ENCODE data around the gene MAP4K4.

The MAP4K4 gene

DNA sequence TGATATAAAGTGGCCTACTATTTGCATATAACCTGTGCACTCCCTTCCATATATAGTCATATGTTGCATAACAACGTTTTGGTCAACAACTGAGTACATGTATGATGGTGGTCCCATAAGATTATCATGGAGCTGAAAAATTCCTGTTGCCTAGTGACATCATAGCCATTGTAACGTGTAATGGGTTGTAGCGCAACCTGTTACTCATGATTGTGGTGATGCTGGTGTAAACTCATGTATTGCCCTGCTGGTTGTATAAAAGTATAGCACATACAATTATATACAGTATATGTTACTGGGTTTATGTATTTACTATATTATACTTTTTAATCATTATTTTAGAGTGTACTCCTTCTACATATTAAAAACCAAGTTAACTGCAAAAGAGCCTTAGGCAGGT lies 149.5 kb downstream of the MAP4K4 start:
- DNase-seq = no peak

- DNase-seq = no peak
Observed at GRCh38 chr2:101847661-101848339, 150.3 kb downstream of the MAP4K4 start.

DNA sequence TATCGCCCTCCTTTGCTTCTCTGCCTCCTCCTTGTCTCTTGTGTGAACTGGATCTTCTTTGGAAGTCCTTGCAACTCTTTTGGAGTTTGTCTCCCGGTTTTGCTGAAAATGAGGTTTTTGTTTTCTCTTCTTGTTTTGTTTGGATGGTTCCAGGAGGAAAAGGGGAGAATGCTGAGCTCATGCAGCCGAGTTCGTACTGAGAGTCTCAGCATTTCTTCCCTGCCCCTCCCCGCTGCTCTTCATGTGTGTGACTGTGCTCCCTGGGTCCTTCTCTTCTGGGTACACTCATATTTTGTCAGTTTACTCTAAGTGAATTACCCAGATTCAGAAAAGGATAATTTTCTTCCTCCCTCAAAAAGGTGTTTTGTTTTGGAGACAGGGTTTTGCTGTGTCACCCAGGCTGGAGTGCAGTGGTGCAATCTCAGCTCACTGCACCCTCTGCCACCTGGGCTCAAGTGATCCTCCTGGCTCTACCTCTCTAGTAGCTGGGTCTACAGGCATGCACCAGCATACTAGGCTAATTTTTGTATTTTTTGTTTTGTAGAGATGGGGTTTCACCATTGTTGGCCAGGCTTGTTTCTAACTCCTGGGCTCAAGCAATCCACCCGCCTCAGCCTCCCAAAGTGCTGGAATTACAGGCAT lies 151.4 kb downstream of the MAP4K4 start:
- no peak for DNase-seq

- no peak for DNase-seq
Observed at GRCh38 chr2:101850450-101850849, 152.9 kb downstream of the MAP4K4 start.

GRCh38 chr2:101850991-101851390 lies 153.5 kb downstream of the MAP4K4 start:
- no peak for DNase-seq

DNA sequence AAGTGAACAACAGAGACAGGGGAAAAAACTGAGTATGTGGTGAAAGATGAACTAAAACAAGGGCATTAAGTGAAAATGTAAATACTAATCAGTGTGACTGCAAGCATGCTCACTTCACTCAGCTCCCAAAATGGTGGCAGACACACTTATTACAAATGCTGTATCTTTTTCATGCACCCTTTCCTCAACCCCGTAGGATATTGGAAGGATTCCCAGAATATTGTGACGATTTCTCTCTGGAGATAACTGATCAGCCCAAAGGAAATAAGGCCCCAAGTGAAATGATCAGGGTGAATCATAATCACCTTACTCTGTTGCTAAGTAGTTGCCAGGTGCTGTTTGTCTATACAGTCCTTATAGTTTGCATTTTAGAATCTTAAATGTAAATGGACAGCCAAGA lies 155.3 kb downstream of the MAP4K4 start:
- DNase-seq = no peak

DNA sequence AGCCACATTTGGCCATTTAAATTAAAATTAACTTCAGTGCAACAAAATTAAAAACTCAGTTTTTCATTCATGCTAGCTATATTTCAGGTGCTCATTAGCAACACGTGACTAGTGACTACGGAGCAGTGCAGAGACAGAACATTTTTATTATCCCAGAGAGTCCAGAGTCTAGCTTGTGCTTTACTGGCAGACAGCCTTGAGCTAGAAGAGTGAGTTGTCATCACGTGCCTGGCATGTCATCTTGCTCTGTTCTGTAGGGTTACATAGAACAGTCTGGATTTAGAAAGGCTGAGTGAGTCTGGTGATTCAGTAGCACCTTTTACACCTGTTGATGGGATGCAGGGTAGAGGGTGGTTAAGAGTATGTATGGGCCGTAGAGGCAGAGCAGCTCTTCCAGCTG lies 157.4 kb downstream of the MAP4K4 start:
- DNase-seq = no peak

DNA sequence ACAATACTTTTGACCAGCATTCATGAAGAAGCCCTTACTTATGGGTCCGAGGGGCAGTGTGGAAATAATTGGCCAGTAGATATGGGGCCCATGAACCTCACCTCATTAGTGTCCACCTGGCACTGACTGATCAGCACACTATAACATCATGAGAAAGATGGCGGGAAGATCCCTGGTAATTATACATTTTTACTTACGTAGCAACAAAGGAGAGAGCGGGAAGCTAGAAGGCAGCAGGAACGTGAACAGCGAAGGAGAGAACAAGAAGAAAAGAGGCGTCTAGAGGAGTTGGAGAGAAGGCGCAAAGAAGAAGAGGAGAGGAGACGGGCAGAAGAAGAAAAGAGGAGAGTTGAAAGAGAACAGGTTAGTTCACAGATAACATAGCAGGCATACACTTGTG lies 158.3 kb downstream of the MAP4K4 start:
- no peak for DNase-seq

GRCh38 chr2:101858246-101858645 lies 160.7 kb downstream of the MAP4K4 start:
- no peak for DNase-seq

- no peak for DNase-seq
Observed at GRCh38 chr2:101858910-101859309, 161.4 kb downstream of the MAP4K4 start.

- DNase-seq = no peak
Observed at GRCh38 chr2:101859604-101860003, 162.1 kb downstream of the MAP4K4 start.

DNA sequence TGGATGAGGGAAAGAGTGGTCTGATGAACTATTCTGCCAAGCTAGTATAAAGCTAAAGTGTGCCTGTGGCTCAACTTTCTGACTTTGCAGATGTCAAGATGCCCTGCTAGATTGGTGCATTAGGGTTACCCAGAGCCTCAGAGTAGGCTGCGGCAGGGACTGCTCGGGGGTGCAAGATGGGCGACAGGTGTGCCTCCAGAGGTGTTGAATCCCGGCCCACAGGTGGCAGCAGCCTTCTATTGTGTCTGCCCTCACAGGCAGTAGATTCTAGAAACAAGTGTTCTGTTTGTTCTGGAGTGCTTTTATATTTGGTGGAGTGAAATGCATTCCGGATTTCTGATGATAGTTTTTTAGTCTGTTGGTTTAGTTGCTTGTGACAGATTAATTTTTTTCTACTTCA lies 162.7 kb downstream of the MAP4K4 start:
- no peak for DNase-seq

DNA sequence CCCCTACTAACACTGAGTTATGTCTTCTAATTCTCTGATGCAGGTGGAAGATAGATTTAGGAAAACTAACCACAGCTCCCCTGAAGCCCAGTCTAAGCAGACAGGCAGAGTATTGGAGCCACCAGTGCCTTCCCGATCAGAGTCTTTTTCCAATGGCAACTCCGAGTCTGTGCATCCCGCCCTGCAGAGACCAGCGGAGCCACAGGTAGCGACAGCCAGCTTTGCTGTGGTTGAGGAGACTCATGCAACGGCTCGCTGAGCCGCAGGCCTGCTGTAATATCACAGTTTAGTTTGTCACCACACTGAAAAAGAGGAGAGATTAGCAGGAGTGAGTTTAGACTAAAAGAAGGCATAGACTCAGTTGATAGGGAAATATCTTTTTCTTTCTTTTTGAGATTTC lies 163.3 kb downstream of the MAP4K4 start:
- no peak for DNase-seq

DNA sequence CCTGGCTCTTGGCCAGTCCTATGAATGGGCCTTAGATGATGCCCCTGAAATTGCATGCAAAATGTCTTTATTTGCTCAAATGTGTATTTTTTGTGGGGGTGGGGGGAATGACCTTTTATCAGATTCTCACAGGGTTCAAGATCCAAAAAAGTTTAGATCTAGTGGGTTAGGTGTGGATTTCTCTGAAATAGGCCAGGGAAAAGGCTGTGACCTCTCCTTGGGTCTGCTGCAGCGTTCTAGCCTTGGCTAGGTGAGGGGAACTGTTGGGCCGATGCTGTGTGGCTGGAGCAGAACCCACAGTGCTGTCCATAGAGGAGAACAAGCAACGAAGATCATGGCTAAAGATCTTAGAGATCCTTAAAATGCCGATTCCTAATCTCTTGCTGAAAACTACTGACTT lies 163.9 kb downstream of the MAP4K4 start:
- DNase-seq = no peak

DNA sequence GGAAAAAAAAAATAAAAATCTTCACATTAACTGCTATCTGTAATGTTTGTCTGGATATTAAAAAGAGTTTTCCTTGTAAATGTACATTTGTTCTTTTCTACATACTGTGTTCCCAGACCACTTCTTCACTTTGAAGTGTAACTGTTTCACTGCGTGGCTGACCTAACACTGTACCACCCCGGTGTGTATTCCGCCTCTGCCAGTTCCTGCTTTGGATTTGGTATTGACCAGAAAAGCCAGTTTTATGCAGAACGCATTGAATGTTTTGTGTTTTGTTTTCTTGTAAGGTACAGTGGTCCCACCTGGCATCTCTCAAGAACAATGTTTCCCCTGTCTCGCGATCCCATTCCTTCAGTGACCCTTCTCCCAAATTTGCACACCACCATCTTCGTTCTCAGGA lies 166.0 kb downstream of the MAP4K4 start:
- no peak for DNase-seq

- DNase-seq = no peak
Observed at GRCh38 chr2:101864426-101864825, 166.9 kb downstream of the MAP4K4 start.

DNA sequence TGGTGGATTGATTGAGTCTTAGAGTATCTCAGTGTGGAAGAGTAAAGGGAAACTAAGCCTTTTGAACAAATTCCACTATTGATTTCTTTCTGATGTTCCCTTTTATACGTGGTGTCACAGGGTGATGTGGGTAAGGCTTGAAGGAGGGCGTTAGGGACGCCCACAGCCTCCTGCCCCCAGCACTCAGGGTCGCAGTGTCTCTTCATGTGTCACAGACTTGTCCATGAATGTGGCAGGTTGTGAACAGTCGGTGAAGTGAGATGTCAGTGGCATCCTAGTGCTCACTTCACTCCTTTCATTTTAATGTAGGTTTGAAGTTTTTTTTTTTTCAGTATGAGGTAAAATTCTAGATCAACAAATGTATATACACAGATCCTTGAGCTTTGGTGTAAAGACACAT lies 171.0 kb downstream of the MAP4K4 start:
- DNase-seq = no peak

- no peak for DNase-seq
Observed at GRCh38 chr2:101869527-101869926, 172.0 kb downstream of the MAP4K4 start.

DNA sequence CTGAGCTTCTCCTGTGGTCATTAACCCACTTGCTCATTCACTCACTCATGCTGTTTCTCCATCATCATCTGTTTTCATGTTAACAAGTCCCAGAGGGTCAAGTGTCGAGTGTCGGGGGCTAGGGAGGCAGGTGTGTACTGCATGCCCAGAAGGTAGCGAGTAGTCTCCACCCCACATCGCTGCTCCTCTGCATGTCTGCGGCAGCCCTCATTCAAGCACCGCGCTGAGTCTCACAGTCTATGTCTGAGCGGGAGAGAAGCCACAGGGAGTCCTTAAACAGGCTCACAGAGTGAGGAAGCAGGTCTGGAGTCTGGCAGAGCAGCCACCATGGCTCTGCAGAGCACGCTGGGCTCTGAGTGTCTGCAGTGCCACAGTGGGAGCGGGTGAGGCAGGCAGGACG lies 172.9 kb downstream of the MAP4K4 start:
- DNase-seq = no peak

- DNase-seq = no peak
Observed at GRCh38 chr2:101871480-101871879, 174.0 kb downstream of the MAP4K4 start.

- DNase-seq = no peak
Observed at GRCh38 chr2:101872480-101872879, 175.0 kb downstream of the MAP4K4 start.

DNA sequence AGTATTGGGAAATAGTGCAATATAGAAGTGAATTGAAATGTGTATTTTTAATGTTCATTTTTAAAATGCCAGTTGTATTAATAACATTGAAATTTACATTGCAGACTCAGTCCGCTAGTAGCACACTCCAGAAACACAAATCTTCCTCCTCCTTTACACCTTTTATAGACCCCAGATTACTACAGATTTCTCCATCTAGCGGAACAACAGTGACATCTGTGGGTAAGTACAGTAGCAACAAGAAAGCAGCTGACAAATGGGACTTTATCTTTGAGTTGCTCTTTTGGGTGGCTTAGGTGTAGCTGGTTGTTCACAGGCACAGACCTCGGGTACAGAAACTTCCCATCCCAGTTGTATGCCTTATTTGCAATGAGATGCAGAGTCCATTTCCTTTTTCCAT lies 176.0 kb downstream of the MAP4K4 start:
- DNase-seq = no peak

DNA sequence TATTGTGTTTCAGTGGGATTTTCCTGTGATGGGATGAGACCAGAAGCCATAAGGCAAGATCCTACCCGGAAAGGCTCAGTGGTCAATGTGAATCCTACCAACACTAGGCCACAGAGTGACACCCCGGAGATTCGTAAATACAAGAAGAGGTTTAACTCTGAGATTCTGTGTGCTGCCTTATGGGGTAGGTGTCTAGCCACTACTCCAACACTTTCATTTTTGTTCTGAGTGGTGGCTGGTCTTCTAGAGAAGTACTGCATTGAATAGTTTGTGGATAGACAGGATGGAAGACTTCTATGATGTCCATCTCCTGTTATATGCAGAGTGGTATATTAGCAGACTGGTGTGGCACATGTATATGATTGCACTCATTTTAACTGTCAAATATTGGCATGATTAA lies 176.6 kb downstream of the MAP4K4 start:
- no peak for DNase-seq

DNA sequence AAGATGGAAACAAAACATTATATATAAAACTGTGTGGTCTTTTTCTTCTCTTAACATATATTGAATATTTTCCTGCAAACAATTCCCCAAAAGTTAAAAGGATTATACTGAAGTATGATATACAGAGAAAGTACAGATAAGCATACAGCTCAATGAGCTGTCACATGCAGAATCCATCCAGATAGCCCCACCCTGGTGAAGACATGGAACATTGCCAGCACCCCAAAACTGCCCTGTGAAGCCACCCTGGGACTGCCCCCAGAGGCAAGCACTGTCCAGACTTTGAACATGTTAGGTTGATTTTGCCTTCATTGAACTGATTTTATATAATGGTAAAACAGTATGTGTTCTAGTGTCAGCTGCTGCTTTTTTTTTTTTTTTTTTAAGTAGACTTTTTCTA lies 182.0 kb downstream of the MAP4K4 start:
- no peak for DNase-seq

- no peak for DNase-seq
Observed at GRCh38 chr2:101881131-101881530, 183.6 kb downstream of the MAP4K4 start.

Measured in OCI-M1 (cell line).